K562 treated with DMSO at 1 percent for 12 hours (cell line): ENCODE results near the gene PSMD6. TPM values are rescaled to one million over a fixed set of nuclear protein-coding genes. Genes with fewer than 3 reads are reported as not detected.

Source experiments
- total RNA-seq: library from RNA; unstranded; fragments of 300-600 nt; gene quantifications from 2 replicates; pipeline ENCODE4 v1.2.3, GENCODE V29; 2022; ENCODE audit not compliant: insufficient read depth

The PSMD6 gene
- total RNA-seq = 61.7 and 93.7 TPM in 2 replicates

GRCh38 chr3:64023187-64023860 is at the start of gene PSMD6:
PSMD6 (minus strand) TSS chr3:64023494; CDS start chr3:64023419, 75 bp downstream.

Other genes starting within 250 kb of the PSMD6 start
- not detected in 2 replicates for gene C3orf49, start 204.2 kb downstream of the PSMD6 start, total RNA-seq
- 34.4 and 43.8 TPM in 2 replicates for gene THOC7, start 159.7 kb downstream of the PSMD6 start, total RNA-seq
- 3.2 TPM in 1 of 2 replicates, not detected in the other for gene ATXN7, start 159.6 kb downstream of the PSMD6 start, total RNA-seq
- not detected in 2 replicates for gene SCAANT1, start 111.1 kb downstream of the PSMD6 start, total RNA-seq
- gene PRICKLE2, start 202.0 kb upstream of the PSMD6 start, total RNA-seq = not detected in 2 replicates